ENCODE data around the gene NGEF.

GRCh38 chr2:233012301-233012971 lies 620 bp downstream of the NGEF start:
- TF ChIP-seq POLR2A (IDR thresholded peaks at IDR 0.05): no peak
- TF ChIP-seq, protein P1, sequence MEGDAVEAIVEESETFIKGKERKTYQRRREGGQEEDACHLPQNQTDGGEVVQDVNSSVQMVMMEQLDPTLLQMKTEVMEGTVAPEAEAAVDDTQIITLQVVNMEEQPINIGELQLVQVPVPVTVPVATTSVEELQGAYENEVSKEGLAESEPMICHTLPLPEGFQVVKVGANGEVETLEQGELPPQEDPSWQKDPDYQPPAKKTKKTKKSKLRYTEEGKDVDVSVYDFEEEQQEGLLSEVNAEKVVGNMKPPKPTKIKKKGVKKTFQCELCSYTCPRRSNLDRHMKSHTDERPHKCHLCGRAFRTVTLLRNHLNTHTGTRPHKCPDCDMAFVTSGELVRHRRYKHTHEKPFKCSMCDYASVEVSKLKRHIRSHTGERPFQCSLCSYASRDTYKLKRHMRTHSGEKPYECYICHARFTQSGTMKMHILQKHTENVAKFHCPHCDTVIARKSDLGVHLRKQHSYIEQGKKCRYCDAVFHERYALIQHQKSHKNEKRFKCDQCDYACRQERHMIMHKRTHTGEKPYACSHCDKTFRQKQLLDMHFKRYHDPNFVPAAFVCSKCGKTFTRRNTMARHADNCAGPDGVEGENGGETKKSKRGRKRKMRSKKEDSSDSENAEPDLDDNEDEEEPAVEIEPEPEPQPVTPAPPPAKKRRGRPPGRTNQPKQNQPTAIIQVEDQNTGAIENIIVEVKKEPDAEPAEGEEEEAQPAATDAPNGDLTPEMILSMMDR (IDR thresholded peaks at IDR 0.05): no peak

Measured in uterus (tissue), 2 donors.